GM21737 (cell line): ENCODE measurements around the gene MFGE8.

Experiments used
- ATAC-seq: cut with Tn5 transposase; IDR thresholded peaks from one replicate; pipeline ENCODE4 v1.9.1; 2021; ENCODE audit warnings: mild to moderate bottlenecking, moderate library complexity; ENCODE audit not compliant: unreplicated experiment

The MFGE8 gene

DNA sequence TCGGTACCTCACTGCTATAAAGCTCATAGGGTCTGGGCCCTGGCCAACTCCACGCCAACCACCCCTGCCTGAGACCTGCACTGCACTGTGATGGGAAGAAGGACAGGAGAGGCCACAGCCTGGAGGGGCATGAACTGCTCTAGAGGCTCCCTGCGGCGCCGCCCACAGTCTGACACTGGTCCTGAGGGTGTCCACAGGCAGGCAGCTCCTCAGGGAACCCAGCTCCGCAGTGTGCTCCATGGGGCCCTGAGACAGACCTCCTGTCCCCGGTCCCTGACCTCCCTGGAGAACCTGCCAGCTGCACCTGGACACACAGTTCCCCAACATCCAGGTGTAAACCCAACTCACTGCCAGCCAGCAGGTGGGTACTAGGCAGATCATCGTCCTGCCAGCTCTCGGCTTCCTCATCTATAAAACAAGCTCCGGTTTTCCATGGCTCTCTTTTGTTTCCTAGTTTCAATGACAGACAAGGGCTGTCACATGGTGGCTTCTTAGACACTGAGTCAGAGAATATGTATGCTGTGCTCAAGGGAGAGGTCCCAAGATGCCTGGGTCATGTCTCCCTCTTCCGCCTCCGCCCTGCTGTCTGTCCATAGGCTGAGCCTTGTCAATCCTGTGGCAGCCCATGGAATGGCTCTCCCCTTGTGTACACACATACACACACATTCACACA is 12.7 kb downstream of the MFGE8 start:
- no peak for ATAC-seq

DNA sequence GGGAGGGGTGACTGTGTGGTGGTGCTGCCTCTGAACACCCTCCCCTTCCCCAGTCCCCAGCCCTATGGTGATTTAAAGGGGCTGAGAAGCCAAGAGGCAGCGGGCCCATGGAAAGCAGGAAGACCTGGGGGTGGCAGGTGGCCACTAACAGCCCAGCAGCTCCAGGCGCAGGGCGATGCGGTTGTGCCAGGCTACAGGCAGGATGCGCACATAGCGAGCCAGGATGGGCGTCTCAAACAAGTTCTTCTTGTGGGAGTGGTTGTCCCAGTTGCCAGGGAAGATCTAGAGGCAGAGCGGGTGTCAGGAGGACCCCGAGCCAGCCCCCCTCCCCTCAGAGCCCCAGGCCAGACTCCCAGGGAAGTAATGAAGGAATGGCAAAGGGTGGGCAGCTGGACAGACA is 13.9 kb downstream of the MFGE8 start:
- ATAC-seq = no peak

DNA sequence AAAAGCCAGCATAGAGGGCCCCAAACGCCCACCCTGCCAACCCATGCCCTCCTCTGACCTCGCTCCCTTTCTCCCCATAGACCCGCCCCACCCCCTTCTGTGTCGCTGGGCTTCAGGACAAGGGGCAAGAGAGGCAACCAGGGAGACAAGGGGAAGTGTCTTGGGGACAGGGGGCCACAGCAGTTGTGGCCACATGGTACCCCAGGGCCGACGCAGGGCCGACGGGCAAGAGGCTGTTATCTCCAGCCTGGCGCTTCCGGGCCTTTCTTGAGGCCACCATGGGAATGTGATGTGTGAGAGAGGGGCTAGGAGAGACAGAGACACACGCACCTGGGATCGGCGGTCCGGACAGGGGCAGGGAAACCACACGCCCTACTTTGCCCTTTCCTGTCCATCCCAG is 14.4 kb downstream of the MFGE8 start:
- ATAC-seq = no peak

DNA sequence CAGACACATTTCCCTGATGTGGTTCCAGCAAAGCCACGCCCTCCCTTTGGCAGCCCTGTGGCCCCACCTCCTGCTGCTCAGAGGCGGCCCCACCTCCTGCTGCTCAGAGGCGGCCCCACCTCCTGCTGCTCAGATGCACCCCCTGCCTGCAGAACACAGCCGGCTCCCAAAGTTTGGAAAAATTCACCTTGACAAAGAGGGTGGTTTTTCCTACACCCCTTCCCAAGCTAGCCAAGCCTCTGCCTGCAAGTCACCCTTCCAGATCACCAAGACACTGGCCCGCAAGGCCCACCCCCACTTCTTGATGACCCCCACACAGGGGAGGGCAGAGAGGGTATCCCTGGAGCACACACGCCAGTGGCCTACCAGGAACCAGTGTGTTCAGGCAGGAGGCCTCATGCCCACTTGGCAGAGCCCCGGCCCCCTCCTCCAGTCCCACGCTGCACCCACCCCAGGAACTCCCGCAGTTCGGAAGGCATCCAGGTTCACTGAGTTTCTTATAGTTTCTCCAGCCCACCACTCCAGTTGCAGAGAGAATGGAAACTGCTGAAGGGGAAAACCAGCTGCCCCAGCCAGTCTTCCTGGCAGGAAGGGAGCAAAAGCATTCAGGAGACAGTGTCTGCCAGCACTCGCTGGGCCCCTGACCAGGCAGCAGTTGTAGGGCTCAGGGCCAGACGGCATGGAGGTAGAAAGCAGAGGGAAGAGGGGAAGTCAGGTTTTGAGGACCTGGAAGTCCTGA is 15.6 kb downstream of the MFGE8 start:
- no peak for ATAC-seq

GRCh38 chr15:88897142-88897455 is 16.1 kb downstream of the MFGE8 start:
- ATAC-seq = no peak

- no peak for ATAC-seq
These were observed 16.7 kb downstream of the MFGE8 start for GRCh38 chr15:88896333-88897033.

DNA sequence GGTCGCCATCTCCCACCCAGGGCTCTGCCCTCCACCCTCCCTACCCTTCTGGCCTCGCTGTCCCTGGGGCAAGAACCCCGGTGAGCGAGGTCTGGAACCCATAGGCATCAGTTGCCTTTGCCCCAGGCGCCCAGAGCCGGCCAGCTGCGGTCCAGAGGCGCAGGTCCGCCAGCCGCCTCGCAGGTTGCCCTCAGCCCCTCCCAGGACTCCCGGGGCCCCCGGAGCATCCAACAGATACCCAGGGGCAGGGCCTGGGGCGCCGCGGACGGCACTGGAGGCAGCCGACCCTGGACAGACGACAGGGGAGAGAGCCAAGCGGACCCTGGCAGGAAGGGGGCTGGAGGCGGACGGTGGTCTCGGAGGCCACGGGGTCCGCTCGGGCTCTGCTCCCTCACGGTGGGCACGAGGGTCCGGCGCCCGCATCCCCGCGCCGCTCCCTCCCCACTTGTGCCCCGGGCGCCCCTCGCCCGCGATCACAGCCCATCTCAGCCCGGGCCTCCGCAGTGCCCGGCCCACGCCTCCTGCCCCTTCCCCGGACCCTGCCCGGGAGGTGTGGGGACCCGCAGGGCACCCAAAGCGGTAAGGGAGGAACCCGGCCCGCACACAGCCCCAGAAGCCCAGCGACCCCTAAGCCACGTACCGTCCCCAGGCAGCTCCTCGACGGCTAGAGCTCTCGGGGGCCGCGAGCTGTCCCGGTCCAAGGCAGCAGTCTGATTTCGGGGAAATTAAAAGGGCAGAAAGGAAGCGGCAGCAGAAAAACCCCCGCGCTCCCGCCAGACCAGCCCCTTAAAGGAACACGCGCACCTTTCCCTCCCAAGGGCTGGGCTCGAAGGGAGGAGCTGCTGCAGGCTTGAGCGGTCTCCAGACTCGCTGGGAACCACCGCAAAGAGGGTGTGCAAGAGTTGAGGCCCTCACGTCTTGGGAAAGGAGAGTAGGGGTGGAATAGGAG is 18.1 kb downstream of the MFGE8 start, which contains the start of gene HAPLN3:
Gene HAPLN3, minus strand, starts transcription at position 726 of the 949 bp plus-strand sequence. CDS start 8,246 bp downstream, outside the sequence.
- ATAC-seq = peak; percentile 60

- peak; percentile 8 for ATAC-seq
These were observed 18.8 kb downstream of the MFGE8 start for GRCh38 chr15:88894348-88894818.

DNA sequence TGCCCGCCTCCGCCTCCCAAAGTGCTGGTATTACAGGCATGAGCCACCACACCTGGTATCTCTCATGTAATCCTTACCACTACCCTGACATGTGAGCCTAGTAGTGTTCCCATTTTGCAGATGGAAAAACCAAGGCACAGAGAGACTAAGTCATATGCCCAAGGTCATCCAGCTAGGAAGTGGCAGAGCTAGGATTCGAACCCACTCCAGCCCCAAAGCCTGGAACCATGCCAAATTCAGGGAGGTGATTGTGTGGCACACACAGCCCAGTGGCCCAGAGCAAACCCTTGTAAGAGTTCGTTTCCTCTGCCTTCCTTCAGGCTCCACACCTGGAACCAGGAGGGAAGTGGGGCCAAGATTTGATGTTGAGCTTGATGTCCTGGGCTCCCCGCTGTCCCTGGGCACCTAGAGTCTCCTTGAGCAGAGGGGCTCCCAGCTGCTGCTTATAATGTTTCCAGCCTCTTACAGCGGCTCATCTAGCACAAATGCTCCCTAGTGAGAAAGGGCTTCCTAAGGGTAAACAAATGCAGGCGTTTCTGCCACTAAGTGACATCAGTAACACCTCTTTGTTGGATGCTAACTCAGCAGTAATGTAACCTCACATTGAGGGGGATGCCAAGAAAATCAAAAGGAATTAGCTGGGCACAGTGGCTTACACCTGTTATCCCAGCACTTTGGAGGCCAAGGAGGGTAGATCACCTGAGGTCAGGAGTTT is 21.5 kb downstream of the MFGE8 start:
- no peak for ATAC-seq

DNA sequence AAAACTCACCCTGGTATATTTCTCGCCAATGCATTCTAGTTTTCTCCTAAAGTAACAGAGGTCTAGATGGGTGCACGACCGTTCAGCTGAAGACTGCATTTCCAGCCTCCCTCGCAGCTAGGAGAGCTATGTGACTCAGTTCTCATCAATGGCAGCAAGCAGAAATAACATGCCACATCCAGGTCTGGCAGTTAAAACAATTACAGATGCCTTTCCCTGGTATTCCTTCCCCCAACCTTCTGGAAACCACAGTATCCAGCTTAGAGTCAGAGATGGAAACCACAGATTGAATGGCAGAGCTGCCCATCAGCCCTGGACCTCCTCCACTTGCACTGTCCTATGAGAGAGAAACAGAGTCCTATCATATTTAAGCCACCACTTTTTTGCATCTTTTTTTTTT is 22.7 kb downstream of the MFGE8 start:
- no peak for ATAC-seq

DNA sequence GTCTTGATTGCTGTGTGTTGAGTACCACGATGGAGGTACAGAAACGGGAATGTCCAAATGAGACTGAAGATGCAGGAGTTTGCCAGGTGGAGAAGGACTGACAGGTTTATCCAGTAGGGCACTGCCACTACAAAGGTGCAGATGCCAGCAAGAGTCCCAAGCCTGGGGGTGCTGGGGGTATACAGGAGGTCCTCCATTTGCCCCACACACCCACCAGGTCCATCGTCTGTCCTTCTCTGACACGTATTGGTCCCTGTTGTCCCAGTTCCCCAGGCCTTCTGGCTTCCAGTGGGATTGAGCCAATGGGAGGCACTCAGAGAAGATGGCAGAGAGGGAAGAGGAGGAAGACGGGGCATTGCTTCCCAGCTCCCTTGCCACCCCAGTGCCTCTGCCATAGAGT is 24.5 kb downstream of the MFGE8 start:
- ATAC-seq = no peak

GRCh38 chr15:88887068-88887580 is 26.1 kb downstream of the MFGE8 start:
- ATAC-seq = no peak

DNA sequence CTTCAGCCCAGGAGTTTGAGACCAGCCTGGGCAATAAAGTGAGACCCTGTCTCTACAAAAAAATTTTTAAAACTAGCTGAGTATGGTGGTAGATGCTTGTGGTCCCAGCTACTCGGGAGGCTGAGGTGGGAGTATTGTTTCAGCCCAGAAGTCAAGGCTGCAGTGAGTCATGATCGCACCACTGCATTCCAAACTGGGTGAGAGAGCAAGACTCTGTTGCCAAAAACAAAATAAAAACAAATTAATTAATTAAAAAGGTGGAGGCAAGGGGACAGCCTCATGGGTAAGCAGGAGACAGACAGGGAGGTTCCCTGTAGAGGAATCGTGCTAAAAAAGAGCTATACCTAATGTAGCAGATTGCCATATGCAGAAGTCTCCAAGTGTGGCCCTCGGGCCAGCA is 30.4 kb downstream of the MFGE8 start:
- no peak for ATAC-seq

DNA sequence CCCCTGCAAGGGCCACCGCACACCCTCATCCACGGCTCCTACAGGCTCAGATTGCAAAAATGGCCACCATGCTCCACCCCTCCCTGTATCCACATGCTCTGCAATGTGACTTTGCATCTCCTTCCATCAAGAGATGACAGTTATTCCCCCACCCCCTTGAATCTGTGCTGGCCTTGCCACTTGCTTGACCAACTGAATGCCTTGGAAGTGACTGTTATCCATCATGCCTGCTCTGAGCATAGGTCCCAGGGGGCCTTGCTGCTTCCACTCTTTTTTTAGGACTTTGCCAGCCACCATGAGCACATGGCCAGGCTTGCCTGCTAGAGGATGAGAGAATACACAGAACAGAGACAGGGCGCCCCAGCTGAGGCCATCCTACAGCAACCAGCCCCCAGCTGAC is 31.4 kb downstream of the MFGE8 start:
- no peak for ATAC-seq

GRCh38 chr15:88880944-88881740 is 32.0 kb downstream of the MFGE8 start:
- ATAC-seq = no peak

DNA sequence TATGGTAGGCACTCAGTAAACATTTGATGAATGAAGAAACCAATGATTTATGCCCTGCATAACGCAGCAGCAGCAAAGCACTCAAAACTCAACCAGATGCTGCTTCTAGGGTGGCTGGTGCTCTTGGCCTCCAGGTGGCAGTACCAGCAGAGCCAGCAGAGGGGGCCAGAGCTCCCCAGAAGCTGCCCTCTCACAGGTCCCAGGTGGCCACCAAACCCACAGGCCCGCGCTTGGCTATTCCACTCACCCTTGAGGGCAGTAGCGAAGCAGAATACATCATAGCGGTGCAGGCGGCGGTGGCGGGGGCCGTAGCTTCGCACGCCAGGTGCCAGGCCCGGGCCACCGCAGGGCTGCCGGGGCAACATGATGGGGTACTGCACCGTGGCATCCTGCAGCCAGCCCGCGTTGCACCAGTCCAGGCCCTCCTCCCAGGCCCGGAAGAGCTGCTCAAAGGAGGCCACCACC is 34.4 kb downstream of the MFGE8 start:
- ATAC-seq = no peak

DNA sequence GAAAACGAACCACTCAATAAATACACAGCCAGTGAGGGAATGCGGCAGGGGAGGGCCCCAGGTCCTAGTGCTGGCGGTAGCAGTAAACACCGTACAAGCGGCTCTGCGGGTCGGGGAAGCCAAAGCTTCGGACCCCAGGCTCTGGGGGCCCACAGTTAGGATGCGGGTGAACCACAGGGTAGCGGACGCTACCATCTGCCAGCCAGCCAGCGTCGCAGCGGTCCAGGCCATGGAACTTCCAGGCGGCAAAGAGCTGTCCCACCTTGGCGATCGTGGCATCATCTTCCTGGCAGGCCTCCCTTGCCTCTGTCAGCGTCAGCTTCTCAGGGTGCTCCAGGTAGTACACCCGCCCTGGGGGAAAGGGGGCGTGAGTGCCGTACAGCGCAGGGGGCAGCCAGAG is 35.3 kb downstream of the MFGE8 start:
- no peak for ATAC-seq

- no peak for ATAC-seq
These were observed 35.8 kb downstream of the MFGE8 start for GRCh38 chr15:88877415-88877814.

- no peak for ATAC-seq
These were observed 36.6 kb downstream of the MFGE8 start for GRCh38 chr15:88876573-88876972.
